ENCODE measurements around the gene CHRDL2.

DNA sequence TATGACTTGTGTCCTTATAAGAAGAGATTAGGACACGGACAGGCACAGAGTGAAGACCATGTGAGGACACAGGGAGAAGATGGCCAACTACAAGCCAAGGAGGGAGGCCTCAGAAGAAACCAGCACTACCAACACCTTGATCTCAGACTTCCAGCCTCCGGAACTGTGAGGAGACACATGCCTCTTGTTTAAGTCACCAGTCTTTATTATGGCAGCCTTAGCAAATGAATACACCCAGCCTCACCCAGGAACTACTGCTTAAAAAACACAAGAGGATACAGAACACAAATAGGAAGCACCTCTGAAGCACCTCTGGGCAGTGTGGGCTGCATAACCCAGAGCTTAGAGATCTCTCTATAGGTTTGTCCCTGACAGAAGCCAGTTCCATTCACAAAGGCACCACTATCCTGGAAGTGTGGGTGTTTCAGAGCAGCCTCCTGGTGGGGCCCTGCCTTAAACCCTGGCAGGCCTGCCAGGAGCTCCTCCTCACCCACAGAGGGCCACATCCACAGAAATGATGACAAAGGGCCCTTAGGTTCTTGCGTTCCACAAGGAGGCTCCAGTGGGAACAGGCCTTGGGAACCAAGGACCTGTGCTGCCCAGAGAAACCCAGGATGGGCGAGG is 58.8 kb downstream of the CHRDL2 start:
- TF ChIP-seq SUZ12 (IDR thresholded peaks at IDR 0.05): no peak
- no peak for TF ChIP-seq PKNOX1 (IDR thresholded peaks at IDR 0.05)
- TF ChIP-seq ARNT (IDR thresholded peaks at IDR 0.05): no peak
- TF ChIP-seq HDGF (IDR thresholded peaks at IDR 0.05; ENCODE audit: borderline replicate concordance): no peak
- no peak for TF ChIP-seq TARDBP (IDR thresholded peaks at IDR 0.05)
- TF ChIP-seq SP1 (IDR thresholded peaks at IDR 0.05): no peak
- no peak for TF ChIP-seq FOXM1 (IDR thresholded peaks at IDR 0.05; ENCODE audit: borderline replicate concordance)
- TF ChIP-seq LEF1 (IDR thresholded peaks at IDR 0.05; ENCODE audit: borderline replicate concordance): no peak
- no peak for TF ChIP-seq FOXK2 (IDR thresholded peaks at IDR 0.05)
- TF ChIP-seq NFRKB (IDR thresholded peaks at IDR 0.05): no peak
- TF ChIP-seq ELF4 (IDR thresholded peaks at IDR 0.05): no peak
- no peak for TF ChIP-seq BHLHE40 (IDR thresholded peaks at IDR 0.05; ENCODE audit: borderline replicate concordance)
- no peak for TF ChIP-seq ZNF384 (IDR thresholded peaks at IDR 0.05)
- TF ChIP-seq FOXA1 (IDR thresholded peaks at IDR 0.05): no peak
